AG09319 (cell line): ENCODE measurements around the gene RGL1.

Source experiments
- DNase-seq: peaks from one replicate; pipeline ENCODE4 v3.0.0-alpha.2; 2010; ENCODE audit warnings: low read depth; ENCODE audit errors: extremely low read depth
- TF ChIP-seq, protein P1 (sequence below): IDR thresholded peaks from 2 replicates; pipeline ENCODE4 v1.5.1; 2011; ENCODE audit warnings: low read depth, mild to moderate bottlenecking, inconsistent platforms, low read length, moderate library complexity

RGL1 gene

DNA sequence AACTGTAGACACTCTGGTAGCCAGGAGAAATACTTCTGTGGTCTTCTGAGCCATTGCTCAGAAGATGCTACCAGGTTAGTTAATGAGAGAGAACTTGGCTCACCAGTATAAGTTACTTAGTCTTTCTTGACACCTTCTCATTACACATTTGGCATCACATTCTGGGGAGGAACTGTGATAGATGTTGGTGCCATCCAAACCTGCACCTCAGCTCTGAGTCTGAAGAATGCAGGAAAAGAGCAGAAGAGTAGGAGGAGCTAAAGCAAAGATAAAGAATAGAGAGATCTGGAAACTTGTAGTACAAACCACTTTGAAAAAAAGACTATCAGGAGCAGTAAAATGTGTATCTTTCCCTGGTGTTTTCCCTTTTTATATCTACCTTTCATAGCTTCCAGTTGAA lies 58.9 kb downstream of the RGL1 start:
- no peak for DNase-seq
- TF ChIP-seq, protein P1, sequence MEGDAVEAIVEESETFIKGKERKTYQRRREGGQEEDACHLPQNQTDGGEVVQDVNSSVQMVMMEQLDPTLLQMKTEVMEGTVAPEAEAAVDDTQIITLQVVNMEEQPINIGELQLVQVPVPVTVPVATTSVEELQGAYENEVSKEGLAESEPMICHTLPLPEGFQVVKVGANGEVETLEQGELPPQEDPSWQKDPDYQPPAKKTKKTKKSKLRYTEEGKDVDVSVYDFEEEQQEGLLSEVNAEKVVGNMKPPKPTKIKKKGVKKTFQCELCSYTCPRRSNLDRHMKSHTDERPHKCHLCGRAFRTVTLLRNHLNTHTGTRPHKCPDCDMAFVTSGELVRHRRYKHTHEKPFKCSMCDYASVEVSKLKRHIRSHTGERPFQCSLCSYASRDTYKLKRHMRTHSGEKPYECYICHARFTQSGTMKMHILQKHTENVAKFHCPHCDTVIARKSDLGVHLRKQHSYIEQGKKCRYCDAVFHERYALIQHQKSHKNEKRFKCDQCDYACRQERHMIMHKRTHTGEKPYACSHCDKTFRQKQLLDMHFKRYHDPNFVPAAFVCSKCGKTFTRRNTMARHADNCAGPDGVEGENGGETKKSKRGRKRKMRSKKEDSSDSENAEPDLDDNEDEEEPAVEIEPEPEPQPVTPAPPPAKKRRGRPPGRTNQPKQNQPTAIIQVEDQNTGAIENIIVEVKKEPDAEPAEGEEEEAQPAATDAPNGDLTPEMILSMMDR, result no peak

GRCh38 chr1:183864611-183865010 lies 59.7 kb downstream of the RGL1 start:
- TF ChIP-seq, protein P1, result no peak
- no peak for DNase-seq

- no peak for DNase-seq
These were observed 64.3 kb downstream of the RGL1 start for GRCh38 chr1:183869230-183869629.

GRCh38 chr1:183869664-183870063 lies 64.7 kb downstream of the RGL1 start:
- DNase-seq, result no peak
- TF ChIP-seq, protein P1, result no peak

More at GRCh38 chr1:183869230-183869629, 64.3 kb downstream of the RGL1 start:
- TF ChIP-seq, protein P1, result no peak

- DNase-seq, result no peak
- TF ChIP-seq, protein P1, result no peak
These were observed 65.6 kb downstream of the RGL1 start for GRCh38 chr1:183870351-183871077.

- TF ChIP-seq, protein P1, result no peak
- no peak for DNase-seq
These were observed 66.2 kb downstream of the RGL1 start for GRCh38 chr1:183871142-183871541.

GRCh38 chr1:183871601-183872000 lies 66.7 kb downstream of the RGL1 start:
- TF ChIP-seq, protein P1, result no peak
- DNase-seq, result no peak
